T-helper 2 cell treated with Interferon-gamma antibody and Interleukin-4, amounts not matched to agents 5 μg/mL and 100 μg/mL, for 36 hours (primary cell): ENCODE data around the gene ETAA1.

Source experiments
- DNase-seq: peaks from one replicate; pipeline ENCODE4 v3.0.0; 2021; ENCODE audit warnings: low spot score
- H3K27ac Mint-ChIP-seq: one replicate; pipeline ENCODE4 v1.8.0; 2021; ENCODE audit warnings: mild to moderate bottlenecking, mixed read lengths
- H3K27me3 Mint-ChIP-seq: one replicate; pipeline ENCODE4 v1.8.0; 2021; ENCODE audit warnings: low read depth, mixed read lengths
- H3K36me3 Mint-ChIP-seq: one replicate; pipeline ENCODE4 v1.8.0; 2021; ENCODE audit warnings: low read depth, mixed read lengths
- H3K4me1 Mint-ChIP-seq: one replicate; pipeline ENCODE4 v1.8.0; 2021; ENCODE audit warnings: low read depth, mixed read lengths
- H3K4me3 Mint-ChIP-seq: one replicate; pipeline ENCODE4 v1.8.0; 2022; ENCODE audit warnings: mild to moderate bottlenecking, moderate library complexity, mixed read lengths
- H3K9me3 Mint-ChIP-seq: one replicate; pipeline ENCODE4 v1.8.0; 2021; ENCODE audit warnings: mixed read lengths

Gene ETAA1

GRCh38 chr2:67397143-67397986 lies at the start of gene ETAA1:
Gene ETAA1 (plus strand): TSS chr2:67397333. CDS start chr2:67397449, 116 bp downstream.
- peak within 1 kb of the TSS; percentile 94 for H3K4me3 Mint-ChIP-seq
- H3K27me3 Mint-ChIP-seq = peaks cover 4% of the 10 kb centered on the region
- H3K36me3 Mint-ChIP-seq = peaks cover 12% of the 10 kb centered on the region
- H3K9me3 Mint-ChIP-seq = no peaks in the 10 kb centered on the region
- peaks cover 18% of the 10 kb centered on the region for H3K4me1 Mint-ChIP-seq
- H3K27ac Mint-ChIP-seq = peak within 1 kb of the TSS; percentile 98
- peak; percentile 90 for DNase-seq

DNA sequence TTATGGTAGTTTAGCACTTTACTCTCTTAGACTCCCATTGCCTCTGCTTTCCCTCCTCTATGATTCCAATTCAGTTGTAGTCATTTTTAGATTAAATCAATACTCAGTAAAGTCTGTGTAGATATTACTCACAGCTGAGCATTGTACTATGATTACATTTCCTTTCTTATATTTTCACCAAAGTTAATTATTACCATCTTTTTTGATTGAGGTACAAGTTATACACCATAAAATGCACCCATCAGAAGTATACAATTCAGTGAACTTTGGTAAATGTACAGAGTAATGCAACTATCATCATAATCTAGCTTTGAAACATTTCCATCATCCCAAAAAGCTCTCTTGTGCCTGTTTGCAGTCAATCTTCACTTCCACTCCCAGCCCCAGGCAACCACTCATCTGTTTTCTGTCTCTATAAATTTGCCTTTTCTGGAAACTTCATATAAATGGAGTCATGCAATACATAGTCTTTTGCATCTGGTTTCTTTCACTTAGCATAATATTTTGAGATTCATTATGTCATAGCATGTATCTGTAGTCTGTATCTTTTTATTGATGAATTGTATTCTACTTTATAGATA lies 30.2 kb upstream of the ETAA1 start:
- H3K27ac Mint-ChIP-seq = no peak overlapping the region
- H3K9me3 Mint-ChIP-seq = no peaks in the 10 kb centered on the region
- H3K4me3 Mint-ChIP-seq = no peak overlapping the region
- H3K4me1 Mint-ChIP-seq = no peaks in the 10 kb centered on the region
- no peak for DNase-seq
- no peaks in the 10 kb centered on the region for H3K36me3 Mint-ChIP-seq
- H3K27me3 Mint-ChIP-seq = no peaks in the 10 kb centered on the region

DNA sequence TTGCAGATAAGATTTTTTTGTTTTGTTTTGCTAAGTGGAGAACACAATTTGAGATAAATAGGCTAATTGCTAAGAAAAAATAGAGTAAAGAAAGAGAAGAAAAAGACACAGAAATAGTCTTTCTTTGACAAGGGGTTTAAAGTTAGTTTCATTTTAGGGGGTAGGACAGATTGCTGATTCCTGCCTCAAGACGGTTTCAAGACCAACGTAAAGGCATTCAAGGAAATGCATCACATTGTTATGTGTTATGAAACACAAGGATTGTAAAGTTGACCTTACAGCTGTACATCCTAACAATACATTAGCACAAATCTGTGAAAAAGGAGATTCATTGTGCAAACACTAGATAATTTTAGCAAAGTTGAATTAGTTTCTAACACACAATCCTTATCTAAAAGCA lies 22.7 kb upstream of the ETAA1 start:
- H3K27me3 Mint-ChIP-seq = no peaks in the 10 kb centered on the region
- H3K4me3 Mint-ChIP-seq = no peak overlapping the region
- H3K36me3 Mint-ChIP-seq = no peaks in the 10 kb centered on the region
- no peaks in the 10 kb centered on the region for H3K4me1 Mint-ChIP-seq
- no peak for DNase-seq
- no peaks in the 10 kb centered on the region for H3K9me3 Mint-ChIP-seq
- no peak overlapping the region for H3K27ac Mint-ChIP-seq

DNA sequence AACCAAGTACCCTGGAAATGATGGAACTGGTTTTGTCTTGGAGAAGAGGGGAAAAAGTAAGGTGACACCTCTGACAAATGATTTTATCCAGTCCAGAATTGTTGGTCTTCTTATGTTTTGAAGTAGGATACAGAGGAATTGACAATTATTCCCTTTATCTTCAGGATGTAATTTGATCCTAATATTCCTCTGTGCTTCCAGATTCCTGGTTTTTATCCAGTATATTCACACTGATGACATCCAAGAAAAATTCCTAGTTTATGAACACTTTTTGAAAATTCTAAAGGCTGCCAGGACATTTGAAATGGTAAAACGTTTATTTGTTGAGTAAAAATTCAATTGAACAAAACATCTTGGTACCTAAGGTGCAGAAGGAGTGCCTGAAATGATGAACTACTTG lies 22.2 kb upstream of the ETAA1 start:
- Mint-ChIP-seq H3K27ac (no peak overlapping the region), H3K36me3 (no peaks in the 10 kb centered on the region), H3K27me3 (no peaks in the 10 kb centered on the region), H3K4me1 (no peaks in the 10 kb centered on the region), H3K9me3 (no peaks in the 10 kb centered on the region), H3K4me3 (no peak overlapping the region)
- DNase-seq = no peak

DNA sequence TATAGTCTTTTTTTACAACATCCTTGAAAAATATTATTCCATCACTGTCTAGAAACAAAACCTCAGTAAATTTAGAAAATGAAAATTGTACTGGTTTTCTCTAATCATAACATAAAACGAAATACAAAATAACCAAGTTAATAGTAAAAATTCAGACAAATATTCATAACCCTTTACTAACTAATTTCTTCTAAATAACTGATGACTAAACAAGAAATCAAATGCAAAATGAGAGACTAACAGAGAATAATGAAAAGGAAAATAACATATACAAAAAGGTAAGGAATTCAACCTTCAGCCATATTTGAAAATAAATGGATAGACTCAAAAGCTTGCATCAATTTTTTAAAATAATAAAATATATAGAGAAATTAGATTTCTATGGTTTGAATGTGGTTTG lies 18.6 kb upstream of the ETAA1 start:
- Mint-ChIP-seq H3K27me3 (no peaks in the 10 kb centered on the region), H3K4me3 (no peak overlapping the region), H3K36me3 (no peaks in the 10 kb centered on the region), H3K9me3 (no peaks in the 10 kb centered on the region), H3K4me1 (no peaks in the 10 kb centered on the region), H3K27ac (no peak overlapping the region)
- no peak for DNase-seq

DNA sequence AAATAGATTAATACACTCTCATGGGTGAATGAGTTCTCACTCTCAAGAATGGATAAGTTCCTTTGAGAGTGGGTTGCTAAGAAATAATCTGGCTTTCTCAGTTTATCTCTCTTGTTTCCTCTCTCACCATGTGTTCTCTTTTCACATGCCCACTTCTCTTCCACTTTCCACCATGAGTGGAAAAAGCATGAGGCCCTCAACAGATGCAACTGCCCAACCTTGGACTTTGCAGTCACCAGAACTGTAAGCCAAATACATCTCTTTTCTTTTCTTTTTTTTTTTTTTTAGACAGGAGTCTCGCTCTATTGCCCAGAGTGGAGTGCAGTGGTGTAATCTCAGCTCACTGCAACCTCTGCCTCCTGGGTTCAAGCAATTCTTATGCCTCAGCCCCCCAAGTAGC lies 18.1 kb upstream of the ETAA1 start:
- Mint-ChIP-seq H3K36me3 (no peaks in the 10 kb centered on the region), H3K27me3 (no peaks in the 10 kb centered on the region), H3K4me1 (no peaks in the 10 kb centered on the region), H3K9me3 (no peaks in the 10 kb centered on the region), H3K27ac (no peak overlapping the region), H3K4me3 (no peak overlapping the region)
- DNase-seq = no peak

DNA sequence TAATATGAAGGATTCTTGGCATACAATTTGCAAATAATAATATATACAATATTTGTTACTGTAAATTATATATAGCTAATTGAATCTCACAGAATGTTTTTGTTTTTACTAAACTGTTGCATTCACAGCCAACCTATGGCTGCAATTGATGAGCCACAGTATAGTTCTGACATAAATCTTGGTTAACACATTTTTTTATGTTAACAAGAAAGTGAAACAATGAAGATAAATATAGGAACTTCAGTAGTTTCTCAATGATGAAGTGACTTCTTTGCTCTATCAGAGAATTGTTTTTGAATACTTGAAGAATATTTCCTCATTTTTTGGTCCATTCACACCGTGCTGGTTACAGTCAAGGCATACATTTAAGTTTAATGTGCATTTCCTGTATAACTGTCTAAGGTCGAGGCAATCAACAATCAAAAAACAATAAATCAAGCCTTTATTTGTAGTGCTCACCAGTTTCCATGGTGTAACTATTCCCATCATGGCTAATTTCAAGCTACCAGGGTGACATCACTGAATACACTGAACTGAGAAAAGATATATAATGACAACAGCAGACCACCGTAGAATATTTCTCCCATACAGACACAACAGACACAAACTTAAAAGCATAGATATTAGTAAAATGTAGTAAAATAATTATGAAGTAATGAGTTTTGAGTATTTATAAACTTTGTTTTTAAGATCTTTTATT lies 12.9 kb upstream of the ETAA1 start:
- H3K4me3 Mint-ChIP-seq = no peak overlapping the region
- no peak overlapping the region for H3K27ac Mint-ChIP-seq
- H3K9me3 Mint-ChIP-seq = no peaks in the 10 kb centered on the region
- no peaks in the 10 kb centered on the region for H3K36me3 Mint-ChIP-seq
- H3K27me3 Mint-ChIP-seq = no peaks in the 10 kb centered on the region
- no peaks in the 10 kb centered on the region for H3K4me1 Mint-ChIP-seq
- DNase-seq = no peak

DNA sequence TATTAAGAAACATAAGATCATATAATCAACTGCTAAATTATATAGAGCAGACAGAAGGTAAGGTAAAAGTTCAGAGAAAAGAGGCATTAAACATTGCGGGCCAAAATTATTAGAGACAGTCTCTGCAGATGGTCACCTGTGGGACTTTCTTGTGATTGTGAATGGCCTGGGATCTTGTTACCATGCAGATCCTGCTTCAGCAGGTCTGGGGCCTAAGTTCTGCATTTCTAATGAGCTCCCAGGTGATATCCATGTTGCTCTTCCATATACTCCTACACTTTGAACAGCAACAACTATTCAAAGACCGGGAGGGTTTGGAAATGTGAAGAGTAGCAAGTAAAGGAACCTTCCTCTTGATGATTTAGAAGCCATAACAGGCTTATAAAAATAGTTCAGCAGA lies 8.5 kb upstream of the ETAA1 start:
- DNase-seq = no peak
- no peaks in the 10 kb centered on the region for H3K27me3 Mint-ChIP-seq
- no peak overlapping the region for H3K27ac Mint-ChIP-seq
- H3K9me3 Mint-ChIP-seq = no peaks in the 10 kb centered on the region
- no peak overlapping the region for H3K4me3 Mint-ChIP-seq
- no peaks in the 10 kb centered on the region for H3K4me1 Mint-ChIP-seq
- H3K36me3 Mint-ChIP-seq = no peaks in the 10 kb centered on the region

DNA sequence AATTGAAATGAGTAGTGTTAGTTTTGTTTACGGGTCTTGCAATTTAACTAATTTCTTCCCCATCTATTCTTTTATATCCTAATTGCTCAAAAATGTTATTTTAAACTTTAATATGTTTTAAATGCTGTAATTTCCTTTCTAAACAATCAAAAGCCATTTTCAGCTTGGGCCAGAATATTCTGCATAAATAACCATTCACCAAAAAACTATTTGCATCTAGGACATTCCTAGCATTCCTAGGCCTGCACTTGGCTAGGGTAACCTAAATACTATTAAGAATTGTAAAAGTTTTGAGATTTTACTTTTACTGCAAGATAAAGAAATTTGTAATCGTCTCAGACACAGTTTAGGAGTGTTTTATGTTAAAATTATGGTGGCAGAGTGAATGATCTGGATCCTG lies 7.8 kb upstream of the ETAA1 start:
- no peak for DNase-seq
- no peak overlapping the region for H3K4me3 Mint-ChIP-seq
- H3K27me3 Mint-ChIP-seq = peaks cover 1% of the 10 kb centered on the region
- no peaks in the 10 kb centered on the region for H3K36me3 Mint-ChIP-seq
- no peak overlapping the region for H3K27ac Mint-ChIP-seq
- H3K9me3 Mint-ChIP-seq = no peaks in the 10 kb centered on the region
- no peaks in the 10 kb centered on the region for H3K4me1 Mint-ChIP-seq

- Mint-ChIP-seq H3K9me3 (no peaks in the 10 kb centered on the region), H3K36me3 (no peaks in the 10 kb centered on the region), H3K27me3 (peaks cover 4% of the 10 kb centered on the region)
These were observed 7.3 kb upstream of the ETAA1 start for GRCh38 chr2:67389788-67390187.

DNA sequence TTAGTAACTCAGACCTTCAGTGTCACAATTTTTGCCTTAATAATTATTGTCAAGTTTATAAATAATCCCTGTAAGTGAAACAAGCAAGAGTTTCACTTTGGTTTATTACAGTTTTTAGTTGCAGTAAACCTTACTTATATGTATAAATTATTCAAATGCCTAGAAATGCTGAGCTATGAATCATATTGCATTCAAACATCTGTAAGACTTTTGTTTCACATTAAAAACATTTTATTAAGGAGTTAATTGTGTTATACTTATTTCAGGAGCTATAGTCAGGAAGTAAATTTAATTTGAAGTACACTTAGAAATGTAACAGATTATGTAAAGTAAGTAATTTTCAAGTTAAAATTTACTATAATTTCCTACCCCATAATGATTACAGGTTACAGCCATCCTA lies 3.9 kb upstream of the ETAA1 start:
- Mint-ChIP-seq H3K27me3 (peaks cover 4% of the 10 kb centered on the region), H3K4me1 (peaks cover 8% of the 10 kb centered on the region), H3K36me3 (no peaks in the 10 kb centered on the region), H3K27ac (no peak overlapping the region), H3K9me3 (no peaks in the 10 kb centered on the region), H3K4me3 (no peak overlapping the region)
- no peak for DNase-seq

More at GRCh38 chr2:67389788-67390187, 7.3 kb upstream of the ETAA1 start:
- no peak for DNase-seq
- Mint-ChIP-seq H3K4me3 (no peak overlapping the region), H3K27ac (no peak overlapping the region), H3K4me1 (peaks cover 1% of the 10 kb centered on the region)

GRCh38 chr2:67394734-67395133 lies 2.4 kb upstream of the ETAA1 start:
- Mint-ChIP-seq H3K36me3 (peaks cover under 1% of the 10 kb centered on the region), H3K27ac (no peak overlapping the region), H3K4me3 (no peak overlapping the region), H3K4me1 (peaks cover 11% of the 10 kb centered on the region), H3K27me3 (peaks cover 4% of the 10 kb centered on the region), H3K9me3 (no peaks in the 10 kb centered on the region)
- DNase-seq = no peak

DNA sequence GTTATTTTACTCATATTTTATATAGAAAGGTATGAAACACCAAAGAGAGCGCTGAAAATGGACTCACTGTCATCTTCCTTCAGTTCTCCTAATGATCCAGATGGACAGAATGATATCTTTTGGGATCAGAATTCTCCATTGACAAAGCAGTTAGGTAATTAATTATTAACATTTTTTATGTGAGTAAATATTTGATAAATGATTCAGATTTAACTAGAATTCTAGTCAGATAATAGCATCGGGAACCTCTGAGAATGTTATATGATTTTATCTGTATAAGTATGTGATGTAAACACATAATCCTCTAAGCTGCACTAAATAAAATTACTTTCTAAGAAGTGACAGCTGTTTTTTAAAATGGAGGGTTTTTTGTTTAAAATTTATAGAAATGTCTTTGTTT lies 2.0 kb downstream of the ETAA1 start:
- Mint-ChIP-seq H3K27me3 (peaks cover 4% of the 10 kb centered on the region), H3K4me3 (no peak overlapping the region), H3K9me3 (no peaks in the 10 kb centered on the region), H3K27ac (no peak overlapping the region), H3K36me3 (peaks cover 18% of the 10 kb centered on the region), H3K4me1 (peaks cover 18% of the 10 kb centered on the region)
- no peak for DNase-seq

GRCh38 chr2:67399831-67400489 lies 2.8 kb downstream of the ETAA1 start:
- Mint-ChIP-seq H3K9me3 (no peaks in the 10 kb centered on the region), H3K27me3 (no peaks in the 10 kb centered on the region), H3K27ac (peak overlapping the region; percentile 0), H3K36me3 (peaks cover 25% of the 10 kb centered on the region), H3K4me3 (no peak overlapping the region), H3K4me1 (peaks cover 17% of the 10 kb centered on the region)
- no peak for DNase-seq
